Neural cell (in vitro differentiated cells): ENCODE results near the gene ACTG1. TPM values are rescaled to one million over a fixed set of nuclear protein-coding genes. Genes with fewer than 3 reads are reported as not detected.

Experiments used
- H2AFZ ChIP-seq: fragments of 200-600, 300-800 bp; sonication (generic), shearing (Covaris generic); 2 replicates; pipeline ENCODE4 v1.6.0; 2014; ENCODE audit warnings: low read depth, mild to moderate bottlenecking, antibody characterized with exemption, low read length, moderate library complexity
- H3F3A ChIP-seq: fragments of 200-600 bp; shearing (Covaris generic); 2 replicates; pipeline ENCODE4 v1.6.1; 2016; ENCODE audit warnings: mild to moderate bottlenecking, moderate library complexity, mixed read lengths, antibody characterized with exemption, low read length; ENCODE audit not compliant: insufficient read depth, poor library complexity, severe bottlenecking
- H3K27ac ChIP-seq: fragments of 200-600, 300-800 bp; sonication (generic), shearing (Covaris generic); 2 replicates; pipeline ENCODE4 v1.5.1; 2014; ENCODE audit warnings: mild to moderate bottlenecking, low read length, moderate library complexity
- H3K27me3 ChIP-seq: fragments of 300-800, 200-600 bp; sonication (generic), shearing (Covaris generic); 2 replicates; pipeline ENCODE4 v1.6.0; 2014; ENCODE audit warnings: mild to moderate bottlenecking, low read depth, low read length, moderate library complexity; ENCODE audit not compliant: insufficient read depth
- H3K36me3 ChIP-seq: fragments of 300-800, 200-600 bp; sonication (generic), shearing (Covaris generic); 2 replicates; pipeline ENCODE4 v1.5.1; 2014; ENCODE audit warnings: mild to moderate bottlenecking, antibody characterized with exemption, low read length, moderate library complexity; ENCODE audit not compliant: insufficient read depth
- H3K4me2 ChIP-seq: fragments of 300-800, 200-600 bp; sonication (generic), shearing (Covaris generic); 2 replicates; pipeline ENCODE4 v1.6.0; 2014; ENCODE audit warnings: mild to moderate bottlenecking, low read length
- H3K4me3 ChIP-seq: fragments of 300-800, 200-600 bp; sonication (generic), shearing (Covaris generic); 2 replicates; pipeline ENCODE4 v1.5.1; 2014; ENCODE audit warnings: mild to moderate bottlenecking, low read length, moderate library complexity
- H3K79me2 ChIP-seq: fragments of 200-600 bp; shearing (Covaris generic); replicated peaks from 2 replicates; pipeline ENCODE4 v1.6.0; 2014; ENCODE audit warnings: mild to moderate bottlenecking, low read length, moderate library complexity; ENCODE audit not compliant: insufficient read depth
- H3K9ac ChIP-seq: fragments of 300-800, 200-600 bp; sonication (generic), shearing (Covaris generic); 2 replicates; pipeline ENCODE4 v1.6.1; 2016; ENCODE audit warnings: mild to moderate bottlenecking, low read length, mixed read lengths
- H3K9me2 ChIP-seq: fragments of 200-600 bp; shearing (Covaris generic); 2 replicates; pipeline ENCODE4 v1.6.1; 2016; ENCODE audit warnings: mild to moderate bottlenecking, low read length, mixed read lengths; ENCODE audit not compliant: insufficient read depth
- H3K9me3 ChIP-seq: fragments of 200-600, 300-800 bp; sonication (generic), shearing (Covaris generic); 2 replicates; pipeline ENCODE4 v1.6.1; 2016; ENCODE audit warnings: mild to moderate bottlenecking, mixed run types, low read length, moderate library complexity, mixed read lengths
- H4K20me1 ChIP-seq: fragments of 200-600 bp; shearing (Covaris generic); 2 replicates; pipeline ENCODE4 v1.6.1; 2016; ENCODE audit warnings: mild to moderate bottlenecking, mixed run types; ENCODE audit not compliant: insufficient read depth
- CTCF ChIP-seq: fragments of 450-650 bp; IDR thresholded peaks from 2 replicates; pipeline ENCODE4 v1.5.1; 2014; ENCODE audit warnings: antibody characterized with exemption, mild to moderate bottlenecking, moderate library complexity; ENCODE audit not compliant: poor library complexity, severe bottlenecking
- EP300 ChIP-seq: fragments of 450-650 bp; conservative IDR thresholded peaks from 2 replicates; pipeline ENCODE4 v1.6.1; 2014; ENCODE audit warnings: antibody characterized with exemption, mild to moderate bottlenecking, moderate library complexity; ENCODE audit not compliant: poor library complexity, severe bottlenecking
- EZH2 ChIP-seq: fragments of 200-600, 300-800 bp; shearing (Covaris generic), sonication (generic); IDR thresholded peaks from 2 replicates; pipeline ENCODE4 v1.6.1; 2014; ENCODE audit warnings: antibody characterized with exemption, low read length, borderline replicate concordance, mild to moderate bottlenecking; ENCODE audit not compliant: insufficient read depth, poor library complexity, severe bottlenecking
- MXI1 ChIP-seq: fragments of 450-650 bp; conservative IDR thresholded peaks from 2 replicates; pipeline ENCODE4 v1.6.1; 2014; ENCODE audit warnings: antibody characterized with exemption, mild to moderate bottlenecking; ENCODE audit not compliant: poor library complexity, severe bottlenecking
- POLR2AphosphoS5 ChIP-seq: IDR thresholded peaks from 2 replicates; pipeline ENCODE4 v1.6.1; 2012
- RAD21 ChIP-seq: fragments of 450-650 bp; conservative IDR thresholded peaks from 2 replicates; pipeline ENCODE4 v1.6.1; 2014; ENCODE audit warnings: antibody characterized with exemption, mild to moderate bottlenecking, moderate library complexity
- REST ChIP-seq: IDR thresholded peaks from 2 replicates; pipeline ENCODE4 v1.6.1; 2012; ENCODE audit warnings: borderline replicate concordance
- SMC3 ChIP-seq: fragments of 450-650 bp; conservative IDR thresholded peaks from 2 replicates; pipeline ENCODE4 v1.6.1; 2014; ENCODE audit warnings: antibody characterized with exemption, mild to moderate bottlenecking, moderate library complexity; ENCODE audit not compliant: poor library complexity
- TAF1 ChIP-seq: IDR thresholded peaks from 2 replicates; pipeline ENCODE4 v1.6.1; 2012; ENCODE audit warnings: low read depth
- polyA plus RNA-seq: library from polyadenylated mRNA; depleted of rRNA; stranded (reverse); fragments of >200 nt; gene quantifications from 2 replicates; pipeline ENCODE4 v1.2.3, GENCODE V29; 2014

ACTG1 gene
- polyA plus RNA-seq, 1 donor from 2014 or later, result 9,187 TPM

- no peaks in the 10 kb centered on the region for H3K36me3 ChIP-seq
- no peak overlapping the region for H3K9ac ChIP-seq
- TF ChIP-seq RAD21 (no peak), EZH2 (no peak), SMC3 (no peak), EP300 (no peak), POLR2AphosphoS5 (no peak), CTCF (no peak), MXI1 (no peak), REST (no peak), TAF1 (no peak)
- no peak overlapping the region for H3K4me2 ChIP-seq
- H3K9me3 ChIP-seq, result no peaks in the 10 kb centered on the region
- no peaks in the 10 kb centered on the region for H4K20me1 ChIP-seq
- no peaks in the 10 kb centered on the region for H3K27me3 ChIP-seq
- no peaks in the 10 kb centered on the region for H3K9me2 ChIP-seq
- H3F3A ChIP-seq, result no peaks in the 10 kb centered on the region
- H3K27ac ChIP-seq, result no peak overlapping the region
- H3K4me3 ChIP-seq, result no peak overlapping the region
- no peak overlapping the region for H2AFZ ChIP-seq
- no peaks in the 10 kb centered on the region for H3K79me2 ChIP-seq
Observed at GRCh38 chr17:81534157-81535006, 21.8 kb upstream of the ACTG1 start.

- no peak overlapping the region for H3K27ac ChIP-seq
- no peaks in the 10 kb centered on the region for H4K20me1 ChIP-seq
- H3K27me3 ChIP-seq, result no peaks in the 10 kb centered on the region
- no peak overlapping the region for H2AFZ ChIP-seq
- H3K4me2 ChIP-seq, result no peak overlapping the region
- no peak overlapping the region for H3K4me3 ChIP-seq
- no peaks in the 10 kb centered on the region for H3K36me3 ChIP-seq
- no peaks in the 10 kb centered on the region for H3K9me2 ChIP-seq
- no peaks in the 10 kb centered on the region for H3K9me3 ChIP-seq
- no peaks in the 10 kb centered on the region for H3K79me2 ChIP-seq
- no peaks in the 10 kb centered on the region for H3F3A ChIP-seq
- no peak overlapping the region for H3K9ac ChIP-seq
- TF ChIP-seq SMC3 (no peak), EZH2 (no peak), EP300 (no peak), TAF1 (no peak), POLR2AphosphoS5 (no peak), RAD21 (no peak), REST (no peak), CTCF (no peak), MXI1 (no peak)
Observed at GRCh38 chr17:81533339-81534141, 20.9 kb upstream of the ACTG1 start.
